Activated CD8-positive, alpha-beta T cell treated with anti-CD3 and anti-CD28 coated beads, Interleukin-2, amount 10 ng/mL, durations not matched to agents 7 days and 5 days (primary cell): ENCODE measurements around the gene CDYL. TPM values are rescaled to one million over a fixed set of nuclear protein-coding genes. Genes with fewer than 3 reads are reported as not detected.

Source experiments
- ATAC-seq: fragments of 150-1000 bp; cut with Tn5 transposase; one replicate; pipeline ENCODE4 v1.10.0; 2021; ENCODE audit warnings: moderate library complexity
- CTCF ChIA-PET: fragments of 350-600 bp; sonication (Branson Sonifier 250); formaldehyde crosslinking; loops from one replicate; lab custom pipeline; 2021; ENCODE audit warnings: antibody characterized with exemption; lab: Charles Lee
- POLR2A ChIA-PET: fragments of 350-600 bp; sonication (Branson Sonifier 250); formaldehyde crosslinking; loops from one replicate; lab custom pipeline; 2021; ENCODE audit warnings: antibody characterized with exemption; lab: Charles Lee
- DNase-seq: peaks from one replicate; pipeline ENCODE4 v3.0.0-alpha.2; 2020
- H3K27ac Mint-ChIP-seq: one replicate; pipeline ENCODE4 v1.8.0; 2021; ENCODE audit warnings: mild to moderate bottlenecking, mixed read lengths
- H3K27me3 Mint-ChIP-seq: one replicate; pipeline ENCODE4 v1.8.0; 2021; ENCODE audit warnings: low read depth, mixed read lengths
- H3K36me3 Mint-ChIP-seq: one replicate; pipeline ENCODE4 v1.8.0; 2021; ENCODE audit warnings: low read depth, mixed read lengths
- H3K4me1 Mint-ChIP-seq: one replicate; pipeline ENCODE4 v1.8.0; 2021; ENCODE audit warnings: low read depth, mixed read lengths
- H3K4me3 Mint-ChIP-seq: one replicate; pipeline ENCODE4 v1.8.0; 2021; ENCODE audit warnings: mild to moderate bottlenecking, mixed read lengths
- H3K9me3 Mint-ChIP-seq: one replicate; pipeline ENCODE4 v1.8.0; 2022; ENCODE audit warnings: mixed read lengths; ENCODE audit not compliant: insufficient read depth
- total RNA-seq, 2 experiments: library from RNA; stranded (reverse); gene quantifications; one replicate each; pipeline ENCODE4 v1.2.3, GENCODE V29; 2021

Gene CDYL
- total RNA-seq, 2 experiments from 2014 or later, result 32.5 to 36.3 TPM

- Mint-ChIP-seq H3K9me3 (no peaks in the 10 kb centered on the region), H3K4me1 (peaks cover 39% of the 10 kb centered on the region), H3K27ac (peak overlapping the region; percentile 94), H3K36me3 (peaks cover 21% of the 10 kb centered on the region), H3K27me3 (no peaks in the 10 kb centered on the region), H3K4me3 (peak overlapping the region; percentile 70)
- ATAC-seq, result no peak
- POLR2A ChIA-PET, result interaction anchor here (0.6 to 1.0 kb wide), 2 partner anchors 12 to 1057 kb away, joined by 3 to 4 read pairs; partner anchors contain the start of gene FAM50B
- DNase-seq, result no peak
- CTCF ChIA-PET, result interaction anchor here (0.6 to 2.5 kb wide), 2 partner anchors 12 to 308 kb away, joined by 3 to 15 read pairs; no protein-coding TSS in a partner anchor
Measured at GRCh38 chr6:4905826-4906225, 129.6 kb downstream of the CDYL start.

GRCh38 chr6:4906293-4907276 is 130.4 kb downstream of the CDYL start:
- Mint-ChIP-seq H3K27ac (peak overlapping the region; percentile 94), H3K4me1 (peaks cover 39% of the 10 kb centered on the region), H3K36me3 (peaks cover 24% of the 10 kb centered on the region), H3K4me3 (peak overlapping the region; percentile 70), H3K9me3 (no peaks in the 10 kb centered on the region), H3K27me3 (no peaks in the 10 kb centered on the region)
- DNase-seq (no peak), ATAC-seq (peak; percentile 66)
- POLR2A ChIA-PET, result interaction anchor here (0.6 to 1.0 kb wide), 2 partner anchors 11 to 1058 kb away, joined by 3 to 4 read pairs; partner anchors contain the start of gene FAM50B
- CTCF ChIA-PET, result interaction anchor here (0.6 to 2.5 kb wide), 9 partner anchors 11 to 309 kb away, joined by 3 to 15 read pairs (median 3); no protein-coding TSS in a partner anchor

DNA sequence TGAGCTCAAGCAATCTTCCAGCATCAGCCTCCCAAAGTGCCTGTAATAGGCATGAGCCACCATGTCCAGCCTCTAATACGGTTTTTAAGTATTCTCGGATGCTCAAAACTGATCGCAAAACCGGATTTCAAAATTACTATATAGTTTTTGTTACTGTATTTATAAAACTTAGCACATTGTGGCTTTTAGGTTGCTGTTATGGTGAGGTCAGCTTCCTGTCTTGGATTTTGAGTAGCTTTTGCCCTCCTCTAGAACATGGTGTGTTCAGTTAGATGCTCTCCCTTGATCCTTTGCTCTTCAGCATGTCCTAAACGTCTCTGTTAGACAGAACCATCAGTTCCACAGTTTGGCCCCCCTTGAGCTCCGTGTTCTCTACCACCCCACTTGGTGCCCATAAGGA is 131.4 kb downstream of the CDYL start:
- DNase-seq (no peak), ATAC-seq (peak; percentile 32)
- H3K4me3 Mint-ChIP-seq, result peak overlapping the region; percentile 40
- H3K27ac Mint-ChIP-seq, result peak overlapping the region; percentile 94
- no peaks in the 10 kb centered on the region for H3K27me3 Mint-ChIP-seq
- CTCF ChIA-PET, result interaction anchor here (0.7 to 2.5 kb wide), 8 partner anchors 10 to 123 kb away, joined by 3 to 15 read pairs (median 3); no protein-coding TSS in a partner anchor
- H3K9me3 Mint-ChIP-seq, result no peaks in the 10 kb centered on the region
- POLR2A ChIA-PET, result interaction anchor here (0.6 to 1.2 kb wide), 2 partner anchors 113 to 131 kb away, joined by 3 to 6 read pairs; partner anchors contain the start of gene CDYL
- H3K4me1 Mint-ChIP-seq, result peaks cover 39% of the 10 kb centered on the region
- peaks cover 22% of the 10 kb centered on the region for H3K36me3 Mint-ChIP-seq

GRCh38 chr6:4908062-4908461 is 131.9 kb downstream of the CDYL start:
- Mint-ChIP-seq H3K4me1 (peaks cover 39% of the 10 kb centered on the region), H3K9me3 (no peaks in the 10 kb centered on the region), H3K36me3 (peaks cover 20% of the 10 kb centered on the region), H3K27me3 (no peaks in the 10 kb centered on the region), H3K27ac (peak overlapping the region; percentile 94), H3K4me3 (no peak overlapping the region)
- CTCF ChIA-PET, result interaction anchor here (0.8 to 2.5 kb wide), 4 partner anchors 9 to 88 kb away, joined by 3 to 15 read pairs (median 4); no protein-coding TSS in a partner anchor
- no peak for DNase-seq
- POLR2A ChIA-PET, result interaction anchor here (0.6 to 1.2 kb wide), 3 partner anchors 113 to 898 kb away, joined by 3 to 6 read pairs (median 3); partner anchors contain the start of gene CDYL
- no peak for ATAC-seq

DNA sequence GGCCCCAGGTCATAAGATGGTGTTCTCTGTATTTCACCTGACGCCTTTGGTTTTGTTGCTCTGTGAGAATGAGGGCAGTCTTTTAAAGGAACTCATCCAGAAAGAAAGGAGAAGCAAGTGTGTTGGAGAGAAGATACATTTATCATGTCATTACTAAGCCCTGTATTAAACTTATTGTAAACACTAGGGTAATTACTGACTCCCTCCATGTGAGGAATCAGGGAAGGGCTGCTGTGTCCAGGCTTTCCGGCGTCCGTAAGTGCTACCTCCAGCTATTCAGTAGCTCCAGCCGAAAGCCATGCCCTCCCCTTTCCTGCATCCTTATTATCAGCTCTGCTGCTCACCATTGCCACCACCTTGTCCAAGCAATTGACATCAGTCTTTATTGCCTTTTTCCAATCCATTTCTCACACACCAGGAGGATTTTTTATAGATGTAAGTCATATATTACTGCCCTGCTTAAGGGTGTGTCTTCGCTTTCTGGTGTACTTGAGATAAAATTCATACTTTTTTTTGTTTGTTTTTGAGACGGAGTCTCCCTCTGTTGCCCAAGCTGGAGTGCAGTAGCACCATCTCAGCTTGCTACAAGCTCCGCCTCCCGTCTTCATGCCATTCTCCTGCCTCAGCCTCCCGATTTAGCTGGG is 133.0 kb downstream of the CDYL start:
- Mint-ChIP-seq H3K9me3 (no peaks in the 10 kb centered on the region), H3K4me1 (peaks cover 50% of the 10 kb centered on the region), H3K27ac (no peak overlapping the region), H3K4me3 (no peak overlapping the region), H3K36me3 (peaks cover 20% of the 10 kb centered on the region), H3K27me3 (no peaks in the 10 kb centered on the region)
- POLR2A ChIA-PET, result no interaction called here
- CTCF ChIA-PET, result interaction anchor here (0.8 kb wide), 1 partner anchor 8 kb away, joined by 3 read pairs; no protein-coding TSS in a partner anchor
- no peak for DNase-seq
- no peak for ATAC-seq

DNA sequence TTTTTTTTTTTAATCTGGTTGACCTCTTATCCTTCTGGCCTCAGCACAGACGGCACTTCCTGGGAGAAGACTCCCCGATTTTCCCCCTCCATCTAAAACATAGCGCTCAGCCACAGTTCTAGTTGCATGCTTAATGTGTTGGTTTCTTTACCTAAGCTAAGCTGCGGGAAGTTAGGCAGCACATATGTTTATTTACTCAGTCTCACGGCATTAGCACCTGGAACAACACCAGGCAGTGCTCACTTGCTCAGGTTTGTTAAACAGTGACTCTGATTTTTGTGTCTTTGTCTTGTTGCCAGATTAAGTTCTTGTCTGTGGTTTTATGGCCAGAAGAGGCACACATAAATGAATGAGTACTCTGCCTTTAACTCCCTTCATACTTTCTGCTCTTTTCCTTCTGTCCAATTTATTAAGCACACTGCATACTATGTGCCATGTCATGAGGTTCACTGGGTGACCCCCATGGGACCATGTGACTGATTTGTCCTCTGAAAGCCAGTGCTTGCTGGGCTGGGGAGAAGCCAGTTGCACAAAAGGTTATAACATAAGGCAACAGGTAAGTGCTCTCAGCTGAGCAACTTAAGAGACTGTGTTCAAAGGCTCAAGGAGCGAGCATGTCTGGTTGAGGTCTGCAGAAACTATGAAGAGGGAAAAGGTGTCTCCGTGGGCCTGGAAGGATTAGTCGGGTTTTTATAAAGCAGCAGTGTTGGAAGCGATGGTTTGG is 134.0 kb downstream of the CDYL start:
- Mint-ChIP-seq H3K4me3 (no peak overlapping the region), H3K27me3 (no peaks in the 10 kb centered on the region), H3K36me3 (peaks cover 22% of the 10 kb centered on the region), H3K27ac (peak overlapping the region; percentile 48), H3K9me3 (no peaks in the 10 kb centered on the region), H3K4me1 (peaks cover 60% of the 10 kb centered on the region)
- no peak for ATAC-seq
- ChIA-PET CTCF (no interaction called here), POLR2A (no interaction called here)
- no peak for DNase-seq

DNA sequence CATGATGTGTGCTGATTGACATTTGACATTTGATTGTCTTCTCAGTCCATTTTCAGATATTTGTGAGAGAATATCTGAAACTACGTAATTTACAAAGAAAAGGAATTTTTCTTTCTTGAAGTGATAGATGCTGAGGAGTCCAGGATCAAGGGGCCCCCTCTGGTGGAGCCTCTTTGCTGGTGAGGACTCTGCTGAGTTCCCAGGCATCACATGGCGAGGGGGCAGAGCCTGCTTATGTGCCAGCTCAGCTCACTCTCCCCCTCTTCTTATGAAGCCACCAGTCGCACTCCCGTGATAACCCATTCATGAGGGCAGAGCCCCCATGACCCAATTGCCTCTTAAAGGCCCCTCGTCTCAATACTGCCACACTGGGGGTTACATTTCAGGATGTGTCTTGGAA is 136.4 kb downstream of the CDYL start:
- H3K27me3 Mint-ChIP-seq, result no peaks in the 10 kb centered on the region
- H3K9me3 Mint-ChIP-seq, result no peaks in the 10 kb centered on the region
- peaks cover 64% of the 10 kb centered on the region for H3K4me1 Mint-ChIP-seq
- no peak for DNase-seq
- no peak overlapping the region for H3K27ac Mint-ChIP-seq
- ATAC-seq, result no peak
- no peak overlapping the region for H3K4me3 Mint-ChIP-seq
- POLR2A ChIA-PET, result no interaction called here
- CTCF ChIA-PET, result no interaction called here
- peaks cover 22% of the 10 kb centered on the region for H3K36me3 Mint-ChIP-seq

DNA sequence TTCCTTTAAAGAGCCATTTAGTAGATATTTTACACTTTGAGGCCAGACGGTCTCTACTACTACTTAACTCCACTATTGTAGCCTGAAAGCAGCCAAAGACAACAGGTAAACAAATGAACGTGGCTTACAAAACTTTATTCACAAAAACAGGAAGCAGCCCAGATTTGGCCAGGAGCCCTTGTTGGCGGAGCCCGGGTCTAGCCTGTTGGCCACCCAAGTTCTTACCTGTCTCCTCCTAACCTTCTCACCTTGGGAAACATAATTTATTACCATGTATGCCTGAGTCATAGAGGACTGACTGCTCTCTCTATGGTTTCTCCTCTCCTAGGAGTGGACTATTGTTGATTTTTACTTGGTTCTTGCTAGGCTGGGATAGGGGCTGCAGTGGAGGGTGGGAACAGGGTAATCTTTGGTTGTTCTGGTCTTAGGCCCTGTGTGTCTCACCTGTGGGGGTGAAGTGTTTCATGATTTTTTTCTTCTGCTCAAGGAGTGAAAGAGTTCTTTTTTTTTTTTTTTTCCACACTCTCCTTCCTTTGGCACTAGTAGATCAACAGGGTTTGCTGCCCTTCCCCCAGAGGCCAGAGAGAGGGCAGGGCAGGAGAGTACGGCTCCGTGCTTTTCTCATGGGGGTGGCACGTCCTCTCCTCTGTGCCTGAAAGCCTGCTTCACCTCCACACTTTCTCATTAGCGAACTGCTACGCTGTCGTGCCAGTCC is 137.7 kb downstream of the CDYL start:
- no peak overlapping the region for H3K4me3 Mint-ChIP-seq
- no peak for ATAC-seq
- peaks cover 63% of the 10 kb centered on the region for H3K4me1 Mint-ChIP-seq
- no peaks in the 10 kb centered on the region for H3K9me3 Mint-ChIP-seq
- CTCF ChIA-PET, result no interaction called here
- no peak for DNase-seq
- H3K36me3 Mint-ChIP-seq, result peaks cover 18% of the 10 kb centered on the region
- H3K27ac Mint-ChIP-seq, result peak overlapping the region; percentile 70
- no peaks in the 10 kb centered on the region for H3K27me3 Mint-ChIP-seq
- POLR2A ChIA-PET, result no interaction called here

DNA sequence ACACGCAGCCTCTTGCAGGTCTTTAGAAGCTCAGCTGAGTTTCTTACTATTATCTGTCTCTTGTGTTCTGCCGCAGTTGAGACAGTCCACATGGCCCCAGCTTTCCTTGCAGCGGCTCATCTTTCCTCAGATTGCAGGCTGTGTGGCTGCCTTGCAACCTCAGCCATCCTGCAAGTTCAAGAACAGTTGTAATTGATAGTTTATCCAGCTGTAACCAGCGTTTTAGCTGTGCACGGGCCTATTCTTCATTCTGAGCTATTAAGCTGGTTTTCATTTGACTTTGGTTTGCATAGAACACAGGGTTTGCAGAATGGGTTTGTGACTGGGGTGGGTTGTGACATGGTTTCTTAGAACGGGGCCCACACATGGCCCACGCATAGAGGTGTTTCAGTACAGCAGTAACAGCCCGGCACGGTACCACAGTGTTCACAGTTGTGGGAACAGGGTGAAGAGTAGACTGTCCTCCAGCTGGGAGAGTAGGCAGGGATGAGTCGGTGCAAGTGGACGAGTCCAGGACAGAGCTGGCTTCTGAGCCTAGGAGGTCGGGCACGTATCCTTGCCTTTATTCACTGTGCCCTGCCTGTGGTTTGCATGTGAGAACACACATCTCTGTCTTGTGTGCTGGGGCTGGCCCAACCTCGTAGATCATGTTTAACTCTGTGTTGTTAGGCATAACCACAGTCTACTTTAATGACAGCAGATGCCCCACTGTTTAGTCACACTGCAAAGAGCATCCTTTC is 138.4 kb downstream of the CDYL start:
- CTCF ChIA-PET, result no interaction called here
- Mint-ChIP-seq H3K36me3 (peaks cover 16% of the 10 kb centered on the region), H3K27me3 (no peaks in the 10 kb centered on the region), H3K9me3 (no peaks in the 10 kb centered on the region), H3K4me1 (peaks cover 61% of the 10 kb centered on the region), H3K4me3 (peak overlapping the region; percentile 6), H3K27ac (peak overlapping the region; percentile 70)
- no peak for DNase-seq
- ATAC-seq, result peak; percentile 34
- POLR2A ChIA-PET, result no interaction called here

DNA sequence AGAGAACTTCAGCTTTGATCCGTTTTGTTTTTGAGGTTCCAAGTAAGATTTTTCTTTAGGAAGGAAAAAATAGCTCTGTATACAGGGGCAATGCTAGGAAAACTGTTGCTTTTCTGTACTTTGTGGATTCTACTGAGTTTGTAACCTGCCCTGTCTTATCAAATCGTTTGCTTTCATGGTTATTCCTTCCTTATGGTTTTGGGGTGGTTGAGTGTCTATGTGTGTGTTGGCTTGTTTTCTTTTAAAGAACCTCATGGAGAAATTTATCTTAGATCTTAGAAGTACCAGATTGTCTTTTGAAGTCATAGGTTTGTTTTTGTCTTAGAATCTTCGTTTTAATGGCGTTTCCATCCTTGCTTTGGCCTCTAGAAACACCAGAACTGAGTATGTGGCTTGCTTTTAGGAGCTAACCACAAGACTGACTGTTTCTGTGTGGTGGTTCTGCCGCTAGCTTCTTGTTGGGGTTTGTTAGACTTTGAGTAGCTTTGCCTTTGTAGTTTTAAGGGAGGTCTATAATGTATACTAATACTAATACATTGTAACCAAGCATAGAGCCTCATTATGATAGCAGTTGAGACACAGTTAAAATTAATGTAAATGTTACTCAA is 140.9 kb downstream of the CDYL start:
- peak; percentile 47 for DNase-seq
- POLR2A ChIA-PET, result interaction anchor here (0.7 to 1.3 kb wide), 2 partner anchors 11 to 13 kb away, joined by 3 read pairs; no protein-coding TSS in a partner anchor
- CTCF ChIA-PET, result interaction anchor here (0.6 to 3.1 kb wide), 4 partner anchors 8 to 90 kb away, joined by 3 to 15 read pairs (median 3); no protein-coding TSS in a partner anchor
- Mint-ChIP-seq H3K27me3 (no peaks in the 10 kb centered on the region), H3K4me3 (peak overlapping the region; percentile 27), H3K27ac (peak overlapping the region; percentile 83), H3K36me3 (peaks cover 8% of the 10 kb centered on the region), H3K9me3 (no peaks in the 10 kb centered on the region), H3K4me1 (peaks cover 55% of the 10 kb centered on the region)
- ATAC-seq, result peak; percentile 86
